HEK293 (cell line): ENCODE results near the gene EVC.

Experiments used
- CTCF ChIA-PET: fragments of 350-600 bp; formaldehyde crosslinking; extraction: SDS; loops from one replicate; lab custom pipeline; 2021; ENCODE audit warnings: antibody characterized with exemption; lab: Yijun Ruan, JAX
- POLR2A ChIA-PET: fragments of 300-600 bp; formaldehyde crosslinking; extraction: SDS; loops from one replicate; lab custom pipeline; 2020; ENCODE audit warnings: antibody characterized with exemption, inconsistent platforms; lab: Yijun Ruan, JAX
- H3K27ac ChIP-seq: fragments of 200-500 bp; sonication (Bioruptor generic); 2 replicates; pipeline ENCODE4 v1.5.1; 2014; ENCODE audit warnings: low read depth, low read length, control low read depth, inconsistent platforms; ENCODE audit errors: extremely low read depth
- H3K36me3 ChIP-seq, 2 experiments: fragments of 200-500 bp in 1 of 2; sonication (Bioruptor generic) in 1 of 2; 1 replicate in 1 of 2; 2 replicates in 1 of 2; pipeline ENCODE4 v1.5.1; 2014 to 2017; ENCODE audit warnings: inconsistent platforms in 2 of 2, low read length in 2 of 2; ENCODE audit not compliant: control insufficient read depth in 2 of 2, insufficient read depth in 1 of 2
- H3K4me1 ChIP-seq: fragments of 200-500 bp; sonication (Bioruptor generic); 2 replicates; pipeline ENCODE4 v1.5.1; 2014; ENCODE audit warnings: mild to moderate bottlenecking, low read length, inconsistent platforms; ENCODE audit not compliant: control insufficient read depth, insufficient read depth
- H3K4me3 ChIP-seq: 2 replicates; pipeline ENCODE4 v1.5.1; 2011; ENCODE audit warnings: low read depth, mild to moderate bottlenecking, control low read depth, low read length, moderate library complexity
- H3K9me3 ChIP-seq: fragments of 200-500 bp; sonication (Bioruptor generic); 2 replicates; pipeline ENCODE4 v1.5.1; 2014; ENCODE audit warnings: low read depth, low read length, inconsistent platforms; ENCODE audit not compliant: control insufficient read depth, insufficient read depth
- IKZF3 ChIP-seq: fragments of 450-650 bp; IDR thresholded peaks from 2 replicates; pipeline ENCODE4 v1.5.0; 2018; ENCODE audit warnings: missing biosample characterization, mild to moderate bottlenecking, missing genetic modification characterization, moderate library complexity
- SP3 ChIP-seq: fragments of 450-650 bp; formaldehyde crosslinking; IDR thresholded peaks from 2 replicates; pipeline ENCODE4 v1.5.1; 2016; ENCODE audit warnings: missing biosample characterization, missing genetic modification characterization
- SP7 ChIP-seq: fragments of 450-650 bp; formaldehyde crosslinking; IDR thresholded peaks from 2 replicates; pipeline ENCODE4 v1.5.1; 2016; ENCODE audit warnings: missing biosample characterization, missing genetic modification characterization
- ZEB2 ChIP-seq: fragments of 450-650 bp; formaldehyde crosslinking; IDR thresholded peaks from 2 replicates; pipeline ENCODE4 v1.5.1; 2016; ENCODE audit warnings: missing biosample characterization, missing genetic modification characterization
- ZFP37 ChIP-seq: fragments of 450-650 bp; formaldehyde crosslinking; IDR thresholded peaks from 2 replicates; pipeline ENCODE4 v1.5.1; 2016; ENCODE audit warnings: missing biosample characterization, missing genetic modification characterization
- ZNF138 ChIP-seq: fragments of 450-650 bp; formaldehyde crosslinking; IDR thresholded peaks from 2 replicates; pipeline ENCODE4 v1.5.1; 2016; ENCODE audit warnings: missing biosample characterization, missing genetic modification characterization, borderline replicate concordance
- ZNF16 ChIP-seq: fragments of 450-650 bp; formaldehyde crosslinking; IDR thresholded peaks from 2 replicates; pipeline ENCODE4 v1.5.1; 2016; ENCODE audit warnings: low read depth, missing biosample characterization, missing genetic modification characterization
- ZNF23 ChIP-seq: fragments of 450-650 bp; formaldehyde crosslinking; IDR thresholded peaks from 2 replicates; pipeline ENCODE4 v1.5.1; 2016; ENCODE audit warnings: missing biosample characterization, missing genetic modification characterization, borderline replicate concordance
- ZNF311 ChIP-seq: fragments of 450-650 bp; formaldehyde crosslinking; IDR thresholded peaks from 2 replicates; pipeline ENCODE4 v1.5.1; 2017; ENCODE audit warnings: missing biosample characterization, missing genetic modification characterization, borderline replicate concordance
- ZNF404 ChIP-seq: fragments of 450-650 bp; formaldehyde crosslinking; IDR thresholded peaks from 2 replicates; pipeline ENCODE4 v1.5.1; 2017; ENCODE audit warnings: missing biosample characterization, missing genetic modification characterization
- ZNF426 ChIP-seq: fragments of 450-650 bp; formaldehyde crosslinking; IDR thresholded peaks from 2 replicates; pipeline ENCODE4 v1.5.1; 2017; ENCODE audit warnings: missing biosample characterization, missing genetic modification characterization, mild to moderate bottlenecking, inconsistent platforms, moderate library complexity
- ZNF514 ChIP-seq: fragments of 450-650 bp; formaldehyde crosslinking; IDR thresholded peaks from 2 replicates; pipeline ENCODE4 v1.5.1; 2016; ENCODE audit warnings: missing biosample characterization, missing genetic modification characterization
- ZNF521 ChIP-seq: fragments of 450-650 bp; formaldehyde crosslinking; IDR thresholded peaks from 2 replicates; pipeline ENCODE4 v1.5.1; 2017; ENCODE audit warnings: missing biosample characterization, mild to moderate bottlenecking, missing genetic modification characterization
- ZNF621 ChIP-seq: fragments of 450-650 bp; formaldehyde crosslinking; IDR thresholded peaks from 2 replicates; pipeline ENCODE4 v1.5.1; 2017; ENCODE audit warnings: missing biosample characterization, missing genetic modification characterization
- ZNF623 ChIP-seq: fragments of 450-650 bp; formaldehyde crosslinking; IDR thresholded peaks from 2 replicates; pipeline ENCODE4 v1.5.1; 2016; ENCODE audit warnings: missing biosample characterization, missing genetic modification characterization
- ZNF624 ChIP-seq: fragments of 450-650 bp; formaldehyde crosslinking; IDR thresholded peaks from 2 replicates; pipeline ENCODE4 v1.5.1; 2017; ENCODE audit warnings: missing biosample characterization, missing genetic modification characterization
- ZNF658 ChIP-seq: fragments of 450-650 bp; formaldehyde crosslinking; IDR thresholded peaks from 2 replicates; pipeline ENCODE4; 2016; ENCODE audit warnings: missing biosample characterization, missing genetic modification characterization
- ZNF677 ChIP-seq: fragments of 450-650 bp; IDR thresholded peaks from 2 replicates; pipeline ENCODE4 v1.5.0; 2018; ENCODE audit warnings: missing biosample characterization, mild to moderate bottlenecking, missing genetic modification characterization, moderate library complexity
- ZNF792 ChIP-seq: fragments of 450-650 bp; formaldehyde crosslinking; IDR thresholded peaks from 2 replicates; pipeline ENCODE4 v1.5.1; 2016; ENCODE audit warnings: missing biosample characterization, missing genetic modification characterization
- TF ChIP-seq, protein P1 (sequence below): fragments of 450-650 bp; IDR thresholded peaks from 2 replicates; pipeline ENCODE4 v1.5.1; 2018; ENCODE audit warnings: missing biosample characterization, missing genetic modification characterization
- TF ChIP-seq, protein P2 (sequence below): fragments of 450-650 bp; formaldehyde crosslinking; IDR thresholded peaks from 2 replicates; pipeline ENCODE4 v1.5.1; 2016; ENCODE audit warnings: missing biosample characterization, missing genetic modification characterization
- TF ChIP-seq, protein P3 (sequence below): fragments of 450-650 bp; formaldehyde crosslinking; IDR thresholded peaks from 2 replicates; pipeline ENCODE4 v1.5.1; 2016; ENCODE audit warnings: missing biosample characterization, missing genetic modification characterization
- TF ChIP-seq, protein P4 (sequence below): fragments of 450-650 bp; formaldehyde crosslinking; IDR thresholded peaks from 2 replicates; pipeline ENCODE4 v1.5.1; 2016; ENCODE audit warnings: missing biosample characterization, missing genetic modification characterization

EVC gene

DNA sequence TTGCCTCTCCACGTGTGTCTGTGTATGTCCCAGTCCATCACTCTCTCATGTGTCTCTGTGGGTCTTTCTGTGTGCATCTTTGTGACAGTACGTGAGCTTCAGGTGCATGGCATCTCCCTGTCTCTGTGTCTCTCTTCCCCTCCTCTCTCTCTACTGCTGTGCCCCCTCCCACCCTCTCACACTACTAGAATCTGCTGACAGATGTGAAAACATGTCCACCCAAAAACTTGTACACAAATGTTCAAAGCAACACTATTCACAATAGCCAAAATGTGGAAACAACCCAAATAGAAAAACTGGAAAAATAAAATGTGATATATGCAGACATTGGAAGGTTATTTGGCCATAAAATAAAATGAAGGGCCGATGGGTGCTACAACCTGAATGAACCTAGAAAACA is 10.0 kb downstream of the EVC start (continued):
- TF ChIP-seq ZNF621 (no peak), ZNF16 (no peak), ZNF623 (no peak), ZNF792 (no peak), ZNF426 (no peak), ZNF624 (tag by site-specific recombination) (no peak), ZNF311 (tag by site-specific recombination) (no peak)
- TF ChIP-seq, protein P1, sequence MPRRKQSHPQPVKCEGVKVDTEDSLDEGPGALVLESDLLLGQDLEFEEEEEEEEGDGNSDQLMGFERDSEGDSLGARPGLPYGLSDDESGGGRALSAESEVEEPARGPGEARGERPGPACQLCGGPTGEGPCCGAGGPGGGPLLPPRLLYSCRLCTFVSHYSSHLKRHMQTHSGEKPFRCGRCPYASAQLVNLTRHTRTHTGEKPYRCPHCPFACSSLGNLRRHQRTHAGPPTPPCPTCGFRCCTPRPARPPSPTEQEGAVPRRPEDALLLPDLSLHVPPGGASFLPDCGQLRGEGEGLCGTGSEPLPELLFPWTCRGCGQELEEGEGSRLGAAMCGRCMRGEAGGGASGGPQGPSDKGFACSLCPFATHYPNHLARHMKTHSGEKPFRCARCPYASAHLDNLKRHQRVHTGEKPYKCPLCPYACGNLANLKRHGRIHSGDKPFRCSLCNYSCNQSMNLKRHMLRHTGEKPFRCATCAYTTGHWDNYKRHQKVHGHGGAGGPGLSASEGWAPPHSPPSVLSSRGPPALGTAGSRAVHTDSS (tag by site-specific recombination) = no peak

DNA sequence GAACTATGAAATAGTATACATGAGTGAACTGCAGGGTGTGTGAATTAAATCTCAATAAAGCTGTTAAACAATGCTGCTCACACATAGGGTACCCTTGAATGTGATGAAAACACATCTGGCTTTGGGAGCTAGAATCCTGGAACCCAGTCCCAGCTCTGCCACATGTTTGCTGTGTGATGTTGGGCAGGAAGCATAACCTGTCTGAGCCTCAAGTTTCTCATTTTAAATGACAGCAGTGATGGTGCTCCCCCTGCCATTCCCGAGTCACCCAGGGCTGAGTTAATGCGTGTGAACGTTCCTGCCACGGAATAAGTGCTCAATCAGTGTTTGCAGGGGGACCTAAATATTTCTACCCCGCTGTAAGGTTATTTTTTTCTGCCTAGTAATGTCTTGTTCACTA is 10.9 kb downstream of the EVC start:
- TF ChIP-seq ZFP37 (tag by site-specific recombination) = no peak
- TF ChIP-seq ZNF521 = no peak
- TF ChIP-seq, protein P2, sequence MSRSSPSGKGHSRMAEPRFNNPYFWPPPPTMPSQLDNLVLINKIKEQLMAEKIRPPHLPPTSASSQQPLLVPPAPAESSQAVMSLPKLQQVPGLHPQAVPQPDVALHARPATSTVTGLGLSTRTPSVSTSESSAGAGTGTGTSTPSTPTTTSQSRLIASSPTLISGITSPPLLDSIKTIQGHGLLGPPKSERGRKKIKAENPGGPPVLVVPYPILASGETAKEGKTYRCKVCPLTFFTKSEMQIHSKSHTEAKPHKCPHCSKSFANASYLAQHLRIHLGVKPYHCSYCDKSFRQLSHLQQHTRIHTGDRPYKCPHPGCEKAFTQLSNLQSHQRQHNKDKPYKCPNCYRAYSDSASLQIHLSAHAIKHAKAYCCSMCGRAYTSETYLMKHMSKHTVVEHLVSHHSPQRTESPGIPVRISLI (tag by site-specific recombination) = no peak
- no peak for TF ChIP-seq ZNF658 (tag by site-specific recombination)
- no peak for TF ChIP-seq ZEB2 (tag by site-specific recombination)
- no peak for TF ChIP-seq ZNF138 (tag by site-specific recombination)
- TF ChIP-seq ZNF677 = no peak
- TF ChIP-seq, protein P1 (tag by site-specific recombination) = no peak
- no peak for TF ChIP-seq SP3 (tag by site-specific recombination)
- no peak for TF ChIP-seq ZNF23 (tag by site-specific recombination)
- no peak for TF ChIP-seq SP7
- TF ChIP-seq, protein P3, sequence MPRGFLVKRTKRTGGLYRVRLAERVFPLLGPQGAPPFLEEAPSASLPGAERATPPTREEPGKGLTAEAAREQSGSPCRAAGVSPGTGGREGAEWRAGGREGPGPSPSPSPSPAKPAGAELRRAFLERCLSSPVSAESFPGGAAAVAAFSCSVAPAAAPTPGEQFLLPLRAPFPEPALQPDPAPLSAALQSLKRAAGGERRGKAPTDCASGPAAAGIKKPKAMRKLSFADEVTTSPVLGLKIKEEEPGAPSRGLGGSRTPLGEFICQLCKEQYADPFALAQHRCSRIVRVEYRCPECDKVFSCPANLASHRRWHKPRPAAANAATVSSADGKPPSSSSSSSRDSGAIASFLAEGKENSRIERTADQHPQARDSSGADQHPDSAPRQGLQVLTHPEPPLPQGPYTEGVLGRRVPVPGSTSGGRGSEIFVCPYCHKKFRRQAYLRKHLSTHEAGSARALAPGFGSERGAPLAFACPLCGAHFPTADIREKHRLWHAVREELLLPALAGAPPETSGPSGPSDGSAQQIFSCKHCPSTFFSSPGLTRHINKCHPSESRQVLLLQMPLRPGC = no peak
- no peak for TF ChIP-seq ZNF514 (tag by site-specific recombination)
- no peak for TF ChIP-seq IKZF3 (tag by site-specific recombination)
- TF ChIP-seq ZNF404 = no peak
- TF ChIP-seq, protein P4, sequence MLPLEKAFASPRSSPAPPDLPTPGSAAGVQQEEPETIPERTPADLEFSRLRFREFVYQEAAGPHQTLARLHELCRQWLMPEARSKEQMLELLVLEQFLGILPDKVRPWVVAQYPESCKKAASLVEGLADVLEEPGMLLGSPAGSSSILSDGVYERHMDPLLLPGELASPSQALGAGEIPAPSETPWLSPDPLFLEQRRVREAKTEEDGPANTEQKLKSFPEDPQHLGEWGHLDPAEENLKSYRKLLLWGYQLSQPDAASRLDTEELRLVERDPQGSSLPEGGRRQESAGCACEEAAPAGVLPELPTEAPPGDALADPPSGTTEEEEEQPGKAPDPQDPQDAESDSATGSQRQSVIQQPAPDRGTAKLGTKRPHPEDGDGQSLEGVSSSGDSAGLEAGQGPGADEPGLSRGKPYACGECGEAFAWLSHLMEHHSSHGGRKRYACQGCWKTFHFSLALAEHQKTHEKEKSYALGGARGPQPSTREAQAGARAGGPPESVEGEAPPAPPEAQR (tag by site-specific recombination) = no peak
- POLR2A ChIA-PET = no interaction called here

More for the DNA sequence above, 10.9 kb downstream of the EVC start:
- Histone ChIP-seq H3K4me3 (no peak overlapping the region), H3K27ac (no peak overlapping the region), H3K36me3 (peaks cover 0 to 62% of the 10 kb centered on the region in 2 experiments; a peak in 2 of 3 replicates), H3K9me3 (no peaks in the 10 kb centered on the region), H3K4me1 (no peaks in the 10 kb centered on the region)
- CTCF ChIA-PET = no interaction called here
